WTC11 (cell line): Measurements from ENCODE around the gene SLC37A1.

Source experiments
- ELF4 ChIP-seq: sonication (generic); formaldehyde crosslinking; IDR thresholded peaks from 2 replicates; pipeline ENCODE4 v1.8.1; 2022; ENCODE audit warnings: low read depth, mild to moderate bottlenecking, moderate library complexity, missing genetic modification reagents
- ETV6 ChIP-seq: sonication (generic); formaldehyde crosslinking; IDR thresholded peaks from 2 replicates; pipeline ENCODE4 v1.8.1; 2022; ENCODE audit warnings: mild to moderate bottlenecking, missing genetic modification reagents
- JUN ChIP-seq: sonication (generic); formaldehyde crosslinking; IDR thresholded peaks from 2 replicates; pipeline ENCODE4 v1.8.0; 2023; ENCODE audit warnings: mild to moderate bottlenecking, missing genetic modification reagents
- NFYB ChIP-seq: sonication (generic); formaldehyde crosslinking; conservative IDR thresholded peaks from 2 replicates; pipeline ENCODE4 v1.8.0; 2022; ENCODE audit warnings: low read depth, missing genetic modification reagents
- SP1 ChIP-seq: sonication (generic); formaldehyde crosslinking; conservative IDR thresholded peaks from 2 replicates; pipeline ENCODE4 v1.8.1; 2022; ENCODE audit warnings: missing genetic modification reagents
- TEAD1 ChIP-seq: sonication (generic); formaldehyde crosslinking; IDR thresholded peaks from 2 replicates; pipeline ENCODE4 v1.8.0; 2022; ENCODE audit warnings: mild to moderate bottlenecking, missing genetic modification reagents
- TP53 ChIP-seq: sonication (generic); formaldehyde crosslinking; IDR thresholded peaks from 2 replicates; pipeline ENCODE4 v1.8.1; 2023; ENCODE audit warnings: mild to moderate bottlenecking, missing genetic modification reagents
- TF ChIP-seq, protein P1 (sequence below): fragments of 200-600 bp; IDR thresholded peaks from 2 replicates; pipeline ENCODE4 v1.8.0; 2022; ENCODE audit warnings: antibody characterized with exemption
- TF ChIP-seq, protein P2 (sequence below): sonication (generic); formaldehyde crosslinking; conservative IDR thresholded peaks from 2 replicates; pipeline ENCODE4 v1.8.1; 2023; ENCODE audit warnings: mild to moderate bottlenecking, low read depth, missing genetic modification reagents, moderate library complexity
- TF ChIP-seq, protein P3 (sequence below): fragments of 250-450 bp; sonication (Bioruptor Pico); IDR thresholded peaks from 2 replicates; pipeline ENCODE4 v2.1.2; 2022; ENCODE audit warnings: mild to moderate bottlenecking, moderate library complexity

DNA sequence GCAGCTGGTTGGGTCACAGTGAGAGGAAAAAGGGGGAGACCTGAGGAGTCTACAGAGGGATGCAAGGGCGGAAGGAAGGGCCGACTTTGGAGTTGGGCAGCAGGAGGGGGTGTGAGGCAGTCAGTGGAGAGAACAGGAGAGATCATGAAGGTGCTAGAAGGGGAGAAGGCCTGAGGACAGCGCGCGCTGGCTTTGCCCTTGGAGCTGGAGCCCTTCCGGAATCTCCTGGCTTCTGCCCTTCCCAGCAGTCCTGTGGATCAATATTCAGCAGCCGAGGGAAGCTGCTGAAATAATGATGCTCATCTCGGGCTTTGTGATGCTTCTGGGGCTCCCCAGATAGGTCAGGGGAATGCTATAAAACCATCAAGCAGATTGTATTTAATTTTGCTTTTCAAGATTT is 26.7 kb downstream of the SLC37A1 start:
- TF ChIP-seq TP53 (CRISPR knock-in tag) (no peak), TEAD1 (CRISPR knock-in tag) (no peak), SP1 (CRISPR knock-in tag) (no peak), ELF4 (no peak), NFYB (CRISPR knock-in tag) (no peak), JUN (no peak), ETV6 (no peak)
- TF ChIP-seq, protein P1, sequence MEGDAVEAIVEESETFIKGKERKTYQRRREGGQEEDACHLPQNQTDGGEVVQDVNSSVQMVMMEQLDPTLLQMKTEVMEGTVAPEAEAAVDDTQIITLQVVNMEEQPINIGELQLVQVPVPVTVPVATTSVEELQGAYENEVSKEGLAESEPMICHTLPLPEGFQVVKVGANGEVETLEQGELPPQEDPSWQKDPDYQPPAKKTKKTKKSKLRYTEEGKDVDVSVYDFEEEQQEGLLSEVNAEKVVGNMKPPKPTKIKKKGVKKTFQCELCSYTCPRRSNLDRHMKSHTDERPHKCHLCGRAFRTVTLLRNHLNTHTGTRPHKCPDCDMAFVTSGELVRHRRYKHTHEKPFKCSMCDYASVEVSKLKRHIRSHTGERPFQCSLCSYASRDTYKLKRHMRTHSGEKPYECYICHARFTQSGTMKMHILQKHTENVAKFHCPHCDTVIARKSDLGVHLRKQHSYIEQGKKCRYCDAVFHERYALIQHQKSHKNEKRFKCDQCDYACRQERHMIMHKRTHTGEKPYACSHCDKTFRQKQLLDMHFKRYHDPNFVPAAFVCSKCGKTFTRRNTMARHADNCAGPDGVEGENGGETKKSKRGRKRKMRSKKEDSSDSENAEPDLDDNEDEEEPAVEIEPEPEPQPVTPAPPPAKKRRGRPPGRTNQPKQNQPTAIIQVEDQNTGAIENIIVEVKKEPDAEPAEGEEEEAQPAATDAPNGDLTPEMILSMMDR: no peak
- TF ChIP-seq, protein P2, sequence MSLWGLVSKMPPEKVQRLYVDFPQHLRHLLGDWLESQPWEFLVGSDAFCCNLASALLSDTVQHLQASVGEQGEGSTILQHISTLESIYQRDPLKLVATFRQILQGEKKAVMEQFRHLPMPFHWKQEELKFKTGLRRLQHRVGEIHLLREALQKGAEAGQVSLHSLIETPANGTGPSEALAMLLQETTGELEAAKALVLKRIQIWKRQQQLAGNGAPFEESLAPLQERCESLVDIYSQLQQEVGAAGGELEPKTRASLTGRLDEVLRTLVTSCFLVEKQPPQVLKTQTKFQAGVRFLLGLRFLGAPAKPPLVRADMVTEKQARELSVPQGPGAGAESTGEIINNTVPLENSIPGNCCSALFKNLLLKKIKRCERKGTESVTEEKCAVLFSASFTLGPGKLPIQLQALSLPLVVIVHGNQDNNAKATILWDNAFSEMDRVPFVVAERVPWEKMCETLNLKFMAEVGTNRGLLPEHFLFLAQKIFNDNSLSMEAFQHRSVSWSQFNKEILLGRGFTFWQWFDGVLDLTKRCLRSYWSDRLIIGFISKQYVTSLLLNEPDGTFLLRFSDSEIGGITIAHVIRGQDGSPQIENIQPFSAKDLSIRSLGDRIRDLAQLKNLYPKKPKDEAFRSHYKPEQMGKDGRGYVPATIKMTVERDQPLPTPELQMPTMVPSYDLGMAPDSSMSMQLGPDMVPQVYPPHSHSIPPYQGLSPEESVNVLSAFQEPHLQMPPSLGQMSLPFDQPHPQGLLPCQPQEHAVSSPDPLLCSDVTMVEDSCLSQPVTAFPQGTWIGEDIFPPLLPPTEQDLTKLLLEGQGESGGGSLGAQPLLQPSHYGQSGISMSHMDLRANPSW: no peak
- TF ChIP-seq, protein P3, sequence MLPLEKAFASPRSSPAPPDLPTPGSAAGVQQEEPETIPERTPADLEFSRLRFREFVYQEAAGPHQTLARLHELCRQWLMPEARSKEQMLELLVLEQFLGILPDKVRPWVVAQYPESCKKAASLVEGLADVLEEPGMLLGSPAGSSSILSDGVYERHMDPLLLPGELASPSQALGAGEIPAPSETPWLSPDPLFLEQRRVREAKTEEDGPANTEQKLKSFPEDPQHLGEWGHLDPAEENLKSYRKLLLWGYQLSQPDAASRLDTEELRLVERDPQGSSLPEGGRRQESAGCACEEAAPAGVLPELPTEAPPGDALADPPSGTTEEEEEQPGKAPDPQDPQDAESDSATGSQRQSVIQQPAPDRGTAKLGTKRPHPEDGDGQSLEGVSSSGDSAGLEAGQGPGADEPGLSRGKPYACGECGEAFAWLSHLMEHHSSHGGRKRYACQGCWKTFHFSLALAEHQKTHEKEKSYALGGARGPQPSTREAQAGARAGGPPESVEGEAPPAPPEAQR (CRISPR knock-in tag): no peak
